H1 (cell line): ENCODE measurements around the gene SH2D4B. TPM values are rescaled to one million over a fixed set of nuclear protein-coding genes. Genes with fewer than 3 reads are reported as not detected.

Experiments
- CTCF ChIA-PET: fragments of 300-600 bp; sonication (Branson Sonifier 250); formaldehyde crosslinking; loops from one replicate; lab custom pipeline; 2021; ENCODE audit not compliant: partially characterized antibody; lab: Charles Lee
- POLR2A ChIA-PET: fragments of 300-600 bp; sonication (Branson Sonifier 250); formaldehyde crosslinking; loops from one replicate; lab custom pipeline; 2021; ENCODE audit warnings: inconsistent platforms; ENCODE audit not compliant: partially characterized antibody; lab: Charles Lee
- DNase-seq, 2 experiments: peaks; one replicate each; pipeline versions ENCODE4 v3.0.0 to v3.0.0-alpha.2; 2010 to 2022; ENCODE audit warnings: low spot score in 2 of 2, low read depth in 1 of 2, mixed read lengths in 1 of 2
- FAIRE-seq: peaks from 2 replicates; lab custom pipeline; 2011; peaks lifted over from hg19 to GRCh38; lab: Jason Lieb, UNC
- H2AFZ ChIP-seq: 2 replicates; pipeline ENCODE4 v1.8.1; 2012; ENCODE audit warnings: low read length, inconsistent platforms
- H2AK5ac ChIP-seq: 2 replicates; pipeline ENCODE4 v1.6.1; 2013; ENCODE audit warnings: low read depth, low read length
- H2BK120ac ChIP-seq: replicated peaks from 2 replicates; pipeline ENCODE3; 2013; ENCODE audit warnings: low read depth, low read length, inconsistent platforms
- H2BK12ac ChIP-seq: 2 replicates; pipeline ENCODE4 v1.6.1; 2013; ENCODE audit warnings: low read depth, low read length
- H2BK15ac ChIP-seq: 2 replicates; pipeline ENCODE4 v1.6.1; 2013; ENCODE audit warnings: low read length
- H2BK20ac ChIP-seq: 2 replicates; pipeline ENCODE4 v1.6.1; 2013; ENCODE audit warnings: low read length
- H2BK5ac ChIP-seq: 2 replicates; pipeline ENCODE4 v1.6.1; 2013; ENCODE audit warnings: low read depth, low read length
- H3K14ac ChIP-seq: 2 replicates; pipeline ENCODE4 v1.6.1; 2013; ENCODE audit warnings: inconsistent platforms; ENCODE audit not compliant: insufficient read length
- H3K18ac ChIP-seq: 2 replicates; pipeline ENCODE4 v1.6.1; 2013; ENCODE audit warnings: low read length; ENCODE audit errors: extremely low read depth
- H3K23ac ChIP-seq: 2 replicates; pipeline ENCODE4 v1.6.1; 2013; ENCODE audit warnings: inconsistent platforms; ENCODE audit not compliant: insufficient read length
- H3K23me2 ChIP-seq: 2 replicates; pipeline ENCODE4 v1.6.1; 2013; ENCODE audit warnings: low read depth, low read length
- H3K27ac ChIP-seq: 2 replicates; pipeline ENCODE4 v1.6.1; 2011; ENCODE audit warnings: low read depth, low read length, inconsistent platforms
- H3K27me3 ChIP-seq, 4 experiments: replicated peaks in 1 of 4; 1 replicate in 1 of 4; 2 replicates in 3 of 4; pipeline versions ENCODE4 v1.6.1 to v1.8.1; 2011 to 2013; ENCODE audit warnings: low read length in 3 of 4, mild to moderate bottlenecking in 3 of 4, inconsistent platforms in 2 of 4, mixed read lengths in 2 of 4, moderate library complexity in 1 of 4; ENCODE audit not compliant: control insufficient read depth in 3 of 4, insufficient read depth in 3 of 4; ENCODE audit errors: extremely low read depth in 1 of 4
- H3K36me3 ChIP-seq, 4 experiments: 2 replicates each; pipeline versions ENCODE4 v1.6.1 to v1.8.1; 2011 to 2013; ENCODE audit warnings: mild to moderate bottlenecking in 4 of 4, low read length in 3 of 4, moderate library complexity in 2 of 4, control low read depth in 1 of 4, inconsistent platforms in 1 of 4; ENCODE audit not compliant: insufficient read depth in 4 of 4, control insufficient read depth in 2 of 4
- H3K4ac ChIP-seq: replicated peaks from 2 replicates; pipeline ENCODE3; 2013; ENCODE audit warnings: low read length, low read depth, mixed read lengths, inconsistent platforms; ENCODE audit not compliant: insufficient read length
- H3K4me1 ChIP-seq, 4 experiments: replicated peaks in 1 of 4; 1 replicate in 1 of 4; 2 replicates in 3 of 4; pipeline versions ENCODE4 v1.6.1 to v1.8.1; 2011 to 2013; ENCODE audit warnings: low read length in 3 of 4, inconsistent platforms in 2 of 4, mixed read lengths in 1 of 4; ENCODE audit not compliant: insufficient read depth in 4 of 4, control insufficient read depth in 3 of 4
- H3K4me2 ChIP-seq, 2 experiments: 2 replicates each; pipeline versions ENCODE4 v1.6.1 to v1.8.1; 2011 to 2013; ENCODE audit warnings: low read depth in 2 of 2, low read length in 2 of 2, control low read depth in 1 of 2, inconsistent platforms in 1 of 2, mild to moderate bottlenecking in 1 of 2; ENCODE audit not compliant: insufficient read depth in 1 of 2
- H3K4me3 ChIP-seq, 4 experiments: fragments of 200-600, 300-600 bp in 1 of 4; sonication (generic), shearing (Covaris generic), sonication (Bioruptor Twin) in 1 of 4; 2 replicates each; pipeline versions ENCODE4 v1.5.1 to v1.8.1; 2011 to 2016; ENCODE audit warnings: low read length in 4 of 4, low read depth in 3 of 4, control low read depth in 2 of 4, inconsistent platforms in 2 of 4, mild to moderate bottlenecking in 2 of 4, mixed read lengths in 1 of 4, moderate library complexity in 1 of 4; ENCODE audit not compliant: insufficient read depth in 2 of 4; ENCODE audit errors: extremely low read depth in 1 of 4
- H3K56ac ChIP-seq: replicated peaks from 2 replicates; pipeline ENCODE3; 2013; ENCODE audit warnings: low read depth, mild to moderate bottlenecking, mixed read lengths, low read length, inconsistent platforms; ENCODE audit not compliant: insufficient read length
- H3K79me1 ChIP-seq: 2 replicates; pipeline ENCODE4 v1.6.1; 2013; ENCODE audit warnings: low read depth, low read length, control low read depth
- H3K79me2 ChIP-seq, 2 experiments: 2 replicates each; pipeline versions ENCODE4 v1.6.1 to v1.8.1; 2012 to 2013; ENCODE audit warnings: low read length in 2 of 2, mild to moderate bottlenecking in 2 of 2, inconsistent platforms in 1 of 2; ENCODE audit not compliant: insufficient read depth in 2 of 2, control insufficient read depth in 1 of 2
- H3K9ac ChIP-seq, 4 experiments: replicated peaks in 1 of 4; 1 replicate in 1 of 4; 2 replicates in 3 of 4; pipeline versions ENCODE4 v1.6.1 to v1.8.1; 2011 to 2013; ENCODE audit warnings: low read depth in 3 of 4, low read length in 3 of 4, control low read depth in 2 of 4, mild to moderate bottlenecking in 2 of 4, moderate library complexity in 2 of 4, inconsistent platforms in 1 of 4; ENCODE audit errors: extremely low read depth in 1 of 4
- H3K9me3 ChIP-seq, 2 experiments: 2 replicates each; pipeline versions ENCODE4 v1.6.1 to v1.8.1; 2012 to 2013; ENCODE audit warnings: mild to moderate bottlenecking in 2 of 2, moderate library complexity in 2 of 2, control low read depth in 1 of 2, inconsistent platforms in 1 of 2, low read depth in 1 of 2, low read length in 1 of 2, mixed read lengths in 1 of 2; ENCODE audit not compliant: insufficient read depth in 2 of 2
- H4K20me1 ChIP-seq, 2 experiments: replicated peaks in 1 of 2; 2 replicates each; pipeline versions ENCODE3 to v1.8.1; 2011 to 2013; ENCODE audit warnings: inconsistent platforms in 2 of 2, low read length in 2 of 2, mild to moderate bottlenecking in 1 of 2; ENCODE audit not compliant: insufficient read depth in 2 of 2, control insufficient read depth in 1 of 2
- H4K5ac ChIP-seq: 2 replicates; pipeline ENCODE4 v1.6.1; 2013; ENCODE audit warnings: low read length, low read depth, mixed read lengths, inconsistent platforms; ENCODE audit not compliant: insufficient read length
- H4K8ac ChIP-seq: 2 replicates; pipeline ENCODE4 v1.8.0; 2013; ENCODE audit warnings: mild to moderate bottlenecking, moderate library complexity, low read length, inconsistent platforms; ENCODE audit not compliant: insufficient read depth; ENCODE audit errors: extremely low read depth
- H4K91ac ChIP-seq: replicated peaks from 2 replicates; pipeline ENCODE3; 2013; ENCODE audit warnings: low read length, mixed read lengths, inconsistent platforms; ENCODE audit not compliant: insufficient read length
- EP300 ChIP-seq, 2 experiments: IDR thresholded peaks; 1 replicate in 1 of 2; 2 replicates in 1 of 2; pipeline ENCODE4 v1.6.1; 2011 to 2012; ENCODE audit warnings: low read depth in 2 of 2, low read length in 2 of 2, mild to moderate bottlenecking in 2 of 2, borderline replicate concordance in 1 of 2, inconsistent platforms in 1 of 2, moderate library complexity in 1 of 2
- POLR2A ChIP-seq, 2 experiments: IDR thresholded peaks; 1 replicate in 1 of 2; 2 replicates in 1 of 2; pipeline ENCODE4 v1.6.1; 2011; ENCODE audit warnings: low read depth in 2 of 2, low read length in 2 of 2, mild to moderate bottlenecking in 2 of 2; ENCODE audit errors: control extremely low read depth in 1 of 2
- WGBS, 2 experiments: shearing (Covaris generic) in 1 of 2; methylation state at CpG; one replicate each; pipeline versions ENCODE4 v1.1.6 to v1.1.7; 2013 to 2015; ENCODE audit warnings: low lambda C conversion rate in 2 of 2, mixed read lengths in 2 of 2, inconsistent platforms in 1 of 2, low coverage in 1 of 2, missing lambda C conversion rate in 1 of 2; ENCODE audit not compliant: insufficient replicate concordance in 2 of 2, insufficient coverage in 1 of 2, insufficient read length in 1 of 2; ENCODE audit errors: extremely low coverage in 1 of 2, missing lambda C conversion rate in 1 of 2; 5-methylcytosine and 5-hydroxymethylcytosine counted together
- polyA plus RNA-seq, 7 experiments: library from polyadenylated mRNA; depleted of rRNA in 3 of 7; stranded (reverse) in 5 of 7; unstranded in 2 of 7; fragments of >200 nt in 5 of 7; fragments of 200-250 nt in 2 of 7; gene quantifications; 1 replicate in 5 of 7; 2 replicates in 1 of 7; 4 replicates in 1 of 7; pipeline versions ENCODE4 v1.2.1 to v1.2.3, GENCODE V29; 2011 to 2013; ENCODE audit warnings: missing spikeins in 2 of 7, mixed read lengths in 2 of 7
- total RNA-seq: library from RNA; stranded (reverse); fragmentation: NEBNext Ultra II Directional; extraction: Animal tissue kit (Norgen Biotek cat#: 25700); gene quantifications from 2 replicates; pipeline ENCODE4 v1.2.1, GENCODE V29; 2021

SH2D4B gene
- total and polyA plus RNA-seq, 2 of the 8 experiments (the other 6 are each of a cell fraction or from before 2014, with no cell fraction given) = 0.06 to 0.13 TPM

- Histone ChIP-seq H3K4me3 (no peak overlapping the region), H3K79me1 (no peaks in the 10 kb centered on the region), H2BK5ac (no peak overlapping the region), H2AFZ (no peak overlapping the region), H2AK5ac (no peak overlapping the region), H3K4ac (no peak overlapping the region), H3K14ac (no peak overlapping the region), H3K36me3 (peaks cover 0 to 2% (median 0%) of the 10 kb centered on the region in 4 experiments; a peak in 3 of 8 replicates), H4K5ac (no peak overlapping the region), H3K23ac (no peak overlapping the region), H3K4me1 (peaks cover 0 to 2% (median 0%) of the 10 kb centered on the region in 4 experiments; a peak in 3 of 7 replicates), H2BK15ac (no peak overlapping the region), H3K18ac (no peak overlapping the region; the same call in 1 of the 2 replicates), H3K79me2 (no peaks in the 10 kb centered on the region), H2BK120ac (no peak overlapping the region), H3K56ac (no peak overlapping the region), H4K20me1 (peaks cover 0 to 2% of the 10 kb centered on the region in 2 experiments), H3K27ac (no peak overlapping the region), H3K4me2 (no peak overlapping the region), H3K23me2 (no peaks in the 10 kb centered on the region), H3K9ac (no peak overlapping the region), H3K9me3 (no peaks in the 10 kb centered on the region), H4K91ac (no peak overlapping the region), H3K27me3 (no peaks in the 10 kb centered on the region), H2BK12ac (no peak overlapping the region), H4K8ac (peak overlapping the region; percentile 38; the same call in 1 of the 2 replicates), H2BK20ac (no peak overlapping the region)
- FAIRE-seq = no peak
- no peak for DNase-seq
- ChIA-PET CTCF (interaction anchor here (0.9 to 1.1 kb wide), 3 partner anchors 12 to 81 kb away, joined by 3 to 4 read pairs (median 3); no protein-coding TSS in a partner anchor), POLR2A (interaction anchor here (1.6 kb wide), 1 partner anchor 62 kb away, joined by 3 read pairs; no protein-coding TSS in a partner anchor)
- WGBS, 2 experiments = 86% methylated on average over 12 of the region's 12 CpGs; no CpG with 5 or more reads in 1 of the 2 experiments
- TF ChIP-seq POLR2A (IDR thresholded peaks at IDR 0.05; ENCODE audit: control extremely low read depth in 1 of 2, low read depth in 2 of 2, low read length in 2 of 2) (peak in 1 of 2 experiments; percentile 38; a peak in 1 of 3 replicates), EP300 (IDR thresholded peaks at IDR 0.05; ENCODE audit: borderline replicate concordance in 1 of 2, low read depth in 2 of 2, low read length in 2 of 2) (no peak)
These were observed 13.4 kb upstream of the SH2D4B start for GRCh38 chr10:80524190-80524909.
